ENCODE measurements around the gene FLT3.

- TF ChIP-seq CTCF (IDR thresholded peaks at IDR 0.05) (no peak), POLR2A (IDR thresholded peaks at IDR 0.05) (no peak), POLR2AphosphoS5 (IDR thresholded peaks at IDR 0.05; ENCODE audit: insufficient read depth in 1 of 2, low read depth in 1 of 2) (no peak)
Measured at GRCh38 chr13:28027607-28028364, 72.6 kb downstream of the FLT3 start.
